K562 (cell line): Measurements from ENCODE around the gene CD300A. TPM values are rescaled to one million over a fixed set of nuclear protein-coding genes. Genes with fewer than 3 reads are reported as not detected.
A peak's percentile ranks its signal among the peaks of the same experiment; 100 is the strongest.

Source experiments
- ATAC-seq: fragments of 200-7000 bp; cut with Tn5 transposase; 3 replicates; pipeline ENCODE4 v1.9.1; 2020; ENCODE audit warnings: moderate library complexity
- BruUV-seq: library from RNA; stranded (reverse); fragments of 400-500 nt; replicated peaks from 2 replicates; lab custom pipeline; 2021; lab: Mats Ljungman, UMichigan
- CTCF ChIA-PET: fragments of 300-600 bp; formaldehyde crosslinking; extraction: SDS; loops from one replicate; lab custom pipeline; 2021; ENCODE audit warnings: low intra/inter-chr PET ratio; lab: Yijun Ruan, JAX
- POLR2A ChIA-PET: fragments of 300-600, 350-650 bp; sonication (Branson Sonifier 250); formaldehyde crosslinking; extraction: SDS; loops from one replicate; lab custom pipeline; 2021; ENCODE audit warnings: antibody characterized with exemption, inconsistent platforms; lab: Yijun Ruan, JAX
- DNase-seq, 4 experiments: peaks; one replicate each; pipeline versions ENCODE4 v3.0.0 to v3.0.0-alpha.2; 2011 to 2018; ENCODE audit warnings: low spot score in 3 of 4, mixed read lengths in 3 of 4; ENCODE audit errors: extremely low read depth in 1 of 4
- FAIRE-seq: peaks from 2 replicates; lab custom pipeline; 2011; peaks lifted over from hg19 to GRCh38; lab: Jason Lieb, UNC
- H2AFZ ChIP-seq: 2 replicates; pipeline ENCODE4 v1.6.0; 2011; ENCODE audit warnings: low read depth, low read length, control low read depth, inconsistent platforms
- H3K27ac ChIP-seq: fragments of 200-600 bp; 3 replicates; pipeline ENCODE4 v1.8.0; 2011; ENCODE audit warnings: low read depth, mild to moderate bottlenecking, control low read depth, inconsistent platforms, low read length, moderate library complexity, mixed read lengths; ENCODE audit errors: extremely low read depth
- H3K27me3 ChIP-seq, 2 experiments: fragments of 300-600 bp in 1 of 2; 2 replicates in 1 of 2; 3 replicates in 1 of 2; pipeline versions ENCODE4 v1.6.0 to v1.8.0; 2011; ENCODE audit warnings: inconsistent platforms in 2 of 2, low read length in 2 of 2, mild to moderate bottlenecking in 1 of 2, mixed read lengths in 1 of 2, moderate library complexity in 1 of 2; ENCODE audit not compliant: control insufficient read depth in 2 of 2, insufficient read depth in 2 of 2
- H3K36me3 ChIP-seq: fragments of 300-600 bp; 3 replicates; pipeline ENCODE4 v1.8.0; 2011; ENCODE audit warnings: mild to moderate bottlenecking, low read length, inconsistent platforms; ENCODE audit not compliant: control insufficient read depth, insufficient read depth
- H3K4me1 ChIP-seq, 2 experiments: fragments of 200-600 bp in 1 of 2; replicated peaks in 1 of 2; 2 replicates in 1 of 2; 3 replicates in 1 of 2; pipeline versions ENCODE4 v1.5.1 to v1.8.0; 2011; ENCODE audit warnings: inconsistent platforms in 2 of 2, low read length in 2 of 2, mild to moderate bottlenecking in 1 of 2, mixed read lengths in 1 of 2, moderate library complexity in 1 of 2; ENCODE audit not compliant: control insufficient read depth in 2 of 2, insufficient read depth in 2 of 2
- H3K4me2 ChIP-seq: 2 replicates; pipeline ENCODE4 v1.6.1; 2011; ENCODE audit warnings: low read length, control low read depth, inconsistent platforms, mixed read lengths; ENCODE audit not compliant: insufficient read depth
- H3K4me3 ChIP-seq: fragments of 200-600 bp; sonication (generic), shearing (Covaris generic); 2 replicates; pipeline ENCODE4 v1.5.1; 2016; ENCODE audit warnings: control low read depth, inconsistent platforms
- H3K79me2 ChIP-seq: fragments of 200-600 bp; 3 replicates; pipeline ENCODE4 v1.8.0; 2011; ENCODE audit warnings: low read length, inconsistent platforms; ENCODE audit not compliant: control insufficient read depth, insufficient read depth
- H3K9ac ChIP-seq, 2 experiments: 2 replicates each; pipeline versions ENCODE4 v1.6.0 to v1.6.1; 2011; ENCODE audit warnings: low read depth in 2 of 2, low read length in 2 of 2, control low read depth in 1 of 2, inconsistent platforms in 1 of 2, mild to moderate bottlenecking in 1 of 2, mixed read lengths in 1 of 2; ENCODE audit not compliant: insufficient read depth in 1 of 2
- H3K9me1 ChIP-seq: one replicate; pipeline ENCODE4 v1.6.0; 2011; ENCODE audit warnings: inconsistent platforms, mild to moderate bottlenecking, low read length, moderate library complexity; ENCODE audit not compliant: control insufficient read depth, insufficient read depth
- H3K9me3 ChIP-seq: replicated peaks from 2 replicates; pipeline ENCODE4 v1.5.1; 2011; ENCODE audit warnings: low read depth, low read length, inconsistent platforms; ENCODE audit not compliant: control insufficient read depth, insufficient read depth
- H4K20me1 ChIP-seq: replicated peaks from 2 replicates; pipeline ENCODE4 v1.6.1; 2011; ENCODE audit warnings: low read length, inconsistent platforms, mixed read lengths; ENCODE audit not compliant: control insufficient read depth, insufficient read depth
- ARID2 ChIP-seq: fragments of 450-650 bp; IDR thresholded peaks from 2 replicates; pipeline ENCODE4 v1.6.1; 2017; ENCODE audit warnings: antibody characterized with exemption, mild to moderate bottlenecking
- GATA2 ChIP-seq: sonication (generic); formaldehyde crosslinking; IDR thresholded peaks from 2 replicates; pipeline ENCODE4 v1.4.0; 2020; ENCODE audit warnings: mild to moderate bottlenecking, missing genetic modification reagents
- KDM1A ChIP-seq, 2 experiments: fragments of 450-650 bp; IDR thresholded peaks; 2 replicates each; pipeline ENCODE4 v1.6.1; 2016; ENCODE audit warnings: mild to moderate bottlenecking in 2 of 2
- MAZ ChIP-seq, 2 experiments: fragments of 450-650 bp in 1 of 2; sonication (generic) in 1 of 2; formaldehyde crosslinking; IDR thresholded peaks in 1 of 2; conservative IDR thresholded peaks in 1 of 2; 2 replicates each; pipeline versions ENCODE4 v1.4.0 to v1.5.0; 2020; ENCODE audit warnings: mild to moderate bottlenecking in 1 of 2, missing genetic modification reagents in 1 of 2
- NR3C1 ChIP-seq: sonication (generic); formaldehyde crosslinking; IDR thresholded peaks from 2 replicates; pipeline ENCODE4 v1.8.1; 2022; ENCODE audit warnings: missing genetic modification reagents
- PHB ChIP-seq: fragments of 250-450 bp; sonication (Bioruptor Pico); IDR thresholded peaks from 2 replicates; pipeline ENCODE4 v1.5.0; 2021
- PHB2 ChIP-seq: fragments of 450-650 bp; IDR thresholded peaks from 2 replicates; pipeline ENCODE4 v1.6.1; 2017; ENCODE audit warnings: low read depth
- PML ChIP-seq: IDR thresholded peaks from 2 replicates; pipeline ENCODE4 v1.6.1; 2012; ENCODE audit warnings: low read length, inconsistent platforms
- PURB ChIP-seq: sonication (generic); formaldehyde crosslinking; IDR thresholded peaks from 2 replicates; pipeline ENCODE4 v1.9.0; 2021; ENCODE audit warnings: low read depth, mild to moderate bottlenecking, missing genetic modification reagents
- RBM15 ChIP-seq: fragments of 200-400 bp; formaldehyde crosslinking; IDR thresholded peaks from 2 replicates; pipeline ENCODE4 v1.6.1; 2018; ENCODE audit warnings: mild to moderate bottlenecking, low read length, moderate library complexity; ENCODE audit not compliant: insufficient read depth
- ZNF146 ChIP-seq: IDR thresholded peaks from one replicate; pipeline ENCODE4 v1.6.1; 2018; ENCODE audit warnings: missing compliant biosample characterization; ENCODE audit not compliant: unreplicated experiment
- ZNF785 ChIP-seq: fragments of 250-450 bp; sonication (Bioruptor Pico); IDR thresholded peaks from 2 replicates; pipeline ENCODE4 v1.4.0; 2020; ENCODE audit warnings: mild to moderate bottlenecking
- WGBS: fragments of 100-300 bp; shearing (Covaris generic); methylation state at CpG from one replicate; pipeline ENCODE4 v1.1.6; 2016; ENCODE audit warnings: low coverage, mixed read lengths; ENCODE audit not compliant: insufficient coverage; ENCODE audit errors: missing lambda C conversion rate; 5-methylcytosine and 5-hydroxymethylcytosine counted together
- in situ Hi-C: fragments of 300-500 bp; cut with MboI; formaldehyde crosslinking; loops from 4 replicates; pipeline ENCODE4 v1.15.0; 2018; ENCODE audit warnings: inconsistent platforms, mixed read lengths
- intact Hi-C: fragments of 100-400 bp; cut with micrococcal nuclease; formaldehyde crosslinking; loops from 2 replicates; pipeline ENCODE4 v1.14.2; 2022
- polyA plus RNA-seq, 8 experiments: library from polyadenylated mRNA; depleted of rRNA in 4 of 8; stranded (reverse) in 5 of 8; unstranded in 3 of 8; fragments of >200 nt; fragmentation: Nextera tagmentation in 2 of 8; fragmentation: Illumina TruSeq in 1 of 8; extraction: Ambion mirVana in 2 of 8; extraction: Trizol in 1 of 8; gene quantifications; 2 replicates each; pipeline versions ENCODE4 v1.2.1 to v1.2.3, GENCODE V29; 2011 to 2014; ENCODE audit warnings: inconsistent platforms in 1 of 8, missing spikeins in 1 of 8
- total RNA-seq, 7 experiments: library from RNA; depleted of rRNA in 6 of 7; stranded (reverse); fragments of >200 nt in 6 of 7; fragmentation: Illumina TruSeq in 2 of 7; extraction: Trizol in 2 of 7; gene quantifications; 2 replicates each; pipeline versions ENCODE4 v1.2.1 to v1.2.3, GENCODE V29; 2011 to 2021; ENCODE audit warnings: low replicate concordance in 1 of 7
- TF ChIP-seq, protein P1 (sequence below): fragments of 450-650 bp; formaldehyde crosslinking; IDR thresholded peaks from 2 replicates; pipeline ENCODE4 v1.4.0; 2022; ENCODE audit warnings: missing genetic modification characterization
- TF ChIP-seq, protein P2 (sequence below), 2 experiments: fragments of 450-650 bp; conservative IDR thresholded peaks; 2 replicates each; pipeline ENCODE4 v1.6.1; 2017; ENCODE audit warnings: mild to moderate bottlenecking in 2 of 2, moderate library complexity in 2 of 2
- TF ChIP-seq, protein P3 (sequence below), 2 experiments: fragments of 150-350 bp in 1 of 2; IDR thresholded peaks; 2 replicates each; pipeline ENCODE4 v1.6.1; 2012 to 2016; ENCODE audit warnings: low read depth in 2 of 2, low read length in 2 of 2, mild to moderate bottlenecking in 1 of 2, moderate library complexity in 1 of 2
- TF ChIP-seq, protein P4 (sequence below): sonication (generic); formaldehyde crosslinking; IDR thresholded peaks from 2 replicates; pipeline ENCODE4 v1.8.1; 2023; ENCODE audit warnings: mild to moderate bottlenecking, missing genetic modification reagents, moderate library complexity

The CD300A gene
- total and polyA plus RNA-seq, 9 of the 15 experiments (the other 6 are each of a cell fraction or from before 2014, with no cell fraction given) = 0.21 to 1.7 (median 0.41) TPM; not detected in 1

DNA sequence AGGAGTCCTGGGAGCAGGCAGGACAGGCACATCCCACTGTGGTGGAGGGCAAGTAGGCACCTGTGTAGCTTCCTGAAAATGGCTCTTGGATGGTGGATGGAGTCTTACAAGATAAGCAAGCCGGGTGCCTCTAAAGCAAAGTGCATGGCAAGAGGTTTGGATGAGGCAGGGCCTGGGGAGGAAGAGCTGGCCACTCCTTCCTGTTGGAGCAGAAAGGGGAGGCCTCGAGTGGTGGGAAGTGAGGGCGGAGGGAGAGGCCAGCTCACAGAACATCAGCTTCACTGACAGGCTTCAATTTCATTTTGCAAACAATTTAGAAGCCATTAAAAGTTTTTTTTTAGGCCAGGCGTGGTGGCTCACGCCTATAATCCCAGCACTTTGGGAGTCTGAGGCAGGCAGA lies 31.0 kb downstream of the CD300A start:
- POLR2A ChIA-PET = interaction anchor here (0.7 kb wide), 2 partner anchors 72 to 130 kb away, joined by 3 to 5 read pairs; partner anchors contain the start of gene GPR142
- intact Hi-C loops = no loop called here

More for the DNA sequence above, 31.0 kb downstream of the CD300A start:
- Histone ChIP-seq H3K4me2 (no peak overlapping the region), H3K79me2 (no peaks in the 10 kb centered on the region), H3K36me3 (no peaks in the 10 kb centered on the region), H2AFZ (no peak overlapping the region), H3K4me3 (no peak overlapping the region), H3K27me3 (peaks cover 0 to 37% of the 10 kb centered on the region in 2 experiments; a peak in 2 of 5 replicates), H3K27ac (no peak overlapping the region), H3K4me1 (no peaks in the 10 kb centered on the region), H3K9me1 (no peaks in the 10 kb centered on the region), H3K9ac (no peak overlapping the region), H4K20me1 (no peaks in the 10 kb centered on the region), H3K9me3 (no peaks in the 10 kb centered on the region)
- 0% methylated on average over 5 of the region's 5 CpGs for WGBS
- DNase-seq (peak in 1 of 4 experiments; percentile 1), FAIRE-seq (no peak), ATAC-seq (no peak)
- BruUV-seq = no TSS peak
- TF ChIP-seq RBM15 = no peak
- no peak for TF ChIP-seq PHB (CRISPR knock-in tag)
- TF ChIP-seq, protein P1, sequence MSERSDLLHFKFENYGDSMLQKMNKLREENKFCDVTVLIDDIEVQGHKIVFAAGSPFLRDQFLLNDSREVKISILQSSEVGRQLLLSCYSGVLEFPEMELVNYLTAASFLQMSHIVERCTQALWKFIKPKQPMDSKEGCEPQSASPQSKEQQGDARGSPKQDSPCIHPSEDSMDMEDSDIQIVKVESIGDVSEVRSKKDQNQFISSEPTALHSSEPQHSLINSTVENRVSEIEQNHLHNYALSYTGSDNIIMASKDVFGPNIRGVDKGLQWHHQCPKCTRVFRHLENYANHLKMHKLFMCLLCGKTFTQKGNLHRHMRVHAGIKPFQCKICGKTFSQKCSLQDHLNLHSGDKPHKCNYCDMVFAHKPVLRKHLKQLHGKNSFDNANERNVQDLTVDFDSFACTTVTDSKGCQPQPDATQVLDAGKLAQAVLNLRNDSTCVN (CRISPR knock-in tag) = no peak
- no peak for TF ChIP-seq NR3C1
- TF ChIP-seq, protein P2, sequence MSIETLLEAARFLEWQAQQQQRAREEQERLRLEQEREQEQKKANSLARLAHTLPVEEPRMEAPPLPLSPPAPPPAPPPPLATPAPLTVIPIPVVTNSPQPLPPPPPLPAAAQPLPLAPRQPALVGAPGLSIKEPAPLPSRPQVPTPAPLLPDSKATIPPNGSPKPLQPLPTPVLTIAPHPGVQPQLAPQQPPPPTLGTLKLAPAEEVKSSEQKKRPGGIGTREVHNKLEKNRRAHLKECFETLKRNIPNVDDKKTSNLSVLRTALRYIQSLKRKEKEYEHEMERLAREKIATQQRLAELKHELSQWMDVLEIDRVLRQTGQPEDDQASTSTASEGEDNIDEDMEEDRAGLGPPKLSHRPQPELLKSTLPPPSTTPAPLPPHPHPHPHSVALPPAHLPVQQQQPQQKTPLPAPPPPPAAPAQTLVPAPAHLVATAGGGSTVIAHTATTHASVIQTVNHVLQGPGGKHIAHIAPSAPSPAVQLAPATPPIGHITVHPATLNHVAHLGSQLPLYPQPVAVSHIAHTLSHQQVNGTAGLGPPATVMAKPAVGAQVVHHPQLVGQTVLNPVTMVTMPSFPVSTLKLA (conservative IDR thresholded peaks at IDR 0.05) = no peak
- no peak for TF ChIP-seq ARID2
- no peak for TF ChIP-seq ZNF785 (CRISPR knock-in tag)
- TF ChIP-seq, protein P3, sequence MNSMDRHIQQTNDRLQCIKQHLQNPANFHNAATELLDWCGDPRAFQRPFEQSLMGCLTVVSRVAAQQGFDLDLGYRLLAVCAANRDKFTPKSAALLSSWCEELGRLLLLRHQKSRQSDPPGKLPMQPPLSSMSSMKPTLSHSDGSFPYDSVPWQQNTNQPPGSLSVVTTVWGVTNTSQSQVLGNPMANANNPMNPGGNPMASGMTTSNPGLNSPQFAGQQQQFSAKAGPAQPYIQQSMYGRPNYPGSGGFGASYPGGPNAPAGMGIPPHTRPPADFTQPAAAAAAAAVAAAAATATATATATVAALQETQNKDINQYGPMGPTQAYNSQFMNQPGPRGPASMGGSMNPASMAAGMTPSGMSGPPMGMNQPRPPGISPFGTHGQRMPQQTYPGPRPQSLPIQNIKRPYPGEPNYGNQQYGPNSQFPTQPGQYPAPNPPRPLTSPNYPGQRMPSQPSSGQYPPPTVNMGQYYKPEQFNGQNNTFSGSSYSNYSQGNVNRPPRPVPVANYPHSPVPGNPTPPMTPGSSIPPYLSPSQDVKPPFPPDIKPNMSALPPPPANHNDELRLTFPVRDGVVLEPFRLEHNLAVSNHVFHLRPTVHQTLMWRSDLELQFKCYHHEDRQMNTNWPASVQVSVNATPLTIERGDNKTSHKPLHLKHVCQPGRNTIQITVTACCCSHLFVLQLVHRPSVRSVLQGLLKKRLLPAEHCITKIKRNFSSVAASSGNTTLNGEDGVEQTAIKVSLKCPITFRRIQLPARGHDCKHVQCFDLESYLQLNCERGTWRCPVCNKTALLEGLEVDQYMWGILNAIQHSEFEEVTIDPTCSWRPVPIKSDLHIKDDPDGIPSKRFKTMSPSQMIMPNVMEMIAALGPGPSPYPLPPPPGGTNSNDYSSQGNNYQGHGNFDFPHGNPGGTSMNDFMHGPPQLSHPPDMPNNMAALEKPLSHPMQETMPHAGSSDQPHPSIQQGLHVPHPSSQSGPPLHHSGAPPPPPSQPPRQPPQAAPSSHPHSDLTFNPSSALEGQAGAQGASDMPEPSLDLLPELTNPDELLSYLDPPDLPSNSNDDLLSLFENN (IDR thresholded peaks at IDR 0.05; ENCODE audit: low read depth in 2 of 2, low read length in 2 of 2) = no peak
- TF ChIP-seq GATA2 (CRISPR knock-in tag) = no peak
- TF ChIP-seq PML = no peak
- no peak for TF ChIP-seq KDM1A (IDR thresholded peaks at IDR 0.05)
- no peak for TF ChIP-seq MAZ (CRISPR knock-in tag; conservative IDR thresholded peaks at IDR 0.05 in 1 of 2, IDR thresholded peaks at IDR 0.05 in 1 of 2)
- no peak for TF ChIP-seq ZNF146 (CRISPR knock-in tag)
- TF ChIP-seq, protein P4, sequence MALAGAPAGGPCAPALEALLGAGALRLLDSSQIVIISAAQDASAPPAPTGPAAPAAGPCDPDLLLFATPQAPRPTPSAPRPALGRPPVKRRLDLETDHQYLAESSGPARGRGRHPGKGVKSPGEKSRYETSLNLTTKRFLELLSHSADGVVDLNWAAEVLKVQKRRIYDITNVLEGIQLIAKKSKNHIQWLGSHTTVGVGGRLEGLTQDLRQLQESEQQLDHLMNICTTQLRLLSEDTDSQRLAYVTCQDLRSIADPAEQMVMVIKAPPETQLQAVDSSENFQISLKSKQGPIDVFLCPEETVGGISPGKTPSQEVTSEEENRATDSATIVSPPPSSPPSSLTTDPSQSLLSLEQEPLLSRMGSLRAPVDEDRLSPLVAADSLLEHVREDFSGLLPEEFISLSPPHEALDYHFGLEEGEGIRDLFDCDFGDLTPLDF (CRISPR knock-in tag) = no peak
- no peak for TF ChIP-seq PURB (CRISPR knock-in tag)
- TF ChIP-seq PHB2 = no peak
- in situ Hi-C loops = no loop called here
- CTCF ChIA-PET = no interaction called here
